Fibroblast of gingiva (primary cell): ENCODE data around the gene KNDC1.
A peak's percentile ranks its signal among the peaks of the same experiment; 100 is the strongest.
"Not testable (repeated sequence)": the region's sequence is repeated elsewhere in the genome, so short reads cannot be mapped to it uniquely, and the experiment has no call there.

Experiments
- DNase-seq: peaks from one replicate; pipeline ENCODE4 v3.0.0-alpha.2; 2011; ENCODE audit warnings: low read depth

Gene KNDC1

GRCh38 chr10:133259602-133259989 lies 99.6 kb downstream of the KNDC1 start:
- DNase-seq, result no peak

GRCh38 chr10:133260895-133261725 lies 101.1 kb downstream of the KNDC1 start:
- peak; percentile 44 for DNase-seq

DNA sequence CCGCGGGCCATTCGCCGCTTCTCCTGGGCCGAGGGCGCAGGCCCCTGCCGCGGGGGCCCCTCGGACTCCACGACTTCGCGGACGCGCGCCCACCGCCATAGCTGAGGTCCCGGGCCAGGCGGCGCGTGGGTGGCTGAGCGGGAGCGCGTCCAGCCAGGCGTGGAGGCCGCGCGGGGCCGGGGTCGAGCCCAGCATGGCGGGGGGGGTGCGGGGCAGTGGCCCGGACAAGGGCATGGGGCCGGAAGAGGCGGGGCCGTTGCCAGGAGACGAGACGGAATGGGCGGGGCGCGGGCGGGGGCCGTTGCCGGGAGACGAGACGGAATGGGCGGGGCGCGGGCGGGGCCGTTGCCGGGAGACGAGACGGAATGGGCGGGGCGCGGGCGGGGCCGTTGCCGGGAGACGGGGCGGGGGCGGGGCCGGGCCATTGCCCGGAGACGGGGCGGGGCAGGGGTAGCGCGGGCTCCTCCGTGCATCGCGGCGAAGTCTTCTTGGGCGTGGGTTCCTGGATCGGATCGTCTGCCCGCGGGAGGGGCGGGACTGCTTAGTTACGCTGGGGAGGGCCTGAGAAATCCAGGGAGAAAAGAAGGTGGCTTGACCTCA lies 101.8 kb downstream of the KNDC1 start:
- peak; percentile 60 for DNase-seq

- DNase-seq, result no peak
These were observed 102.7 kb downstream of the KNDC1 start for GRCh38 chr10:133262696-133263095.

DNA sequence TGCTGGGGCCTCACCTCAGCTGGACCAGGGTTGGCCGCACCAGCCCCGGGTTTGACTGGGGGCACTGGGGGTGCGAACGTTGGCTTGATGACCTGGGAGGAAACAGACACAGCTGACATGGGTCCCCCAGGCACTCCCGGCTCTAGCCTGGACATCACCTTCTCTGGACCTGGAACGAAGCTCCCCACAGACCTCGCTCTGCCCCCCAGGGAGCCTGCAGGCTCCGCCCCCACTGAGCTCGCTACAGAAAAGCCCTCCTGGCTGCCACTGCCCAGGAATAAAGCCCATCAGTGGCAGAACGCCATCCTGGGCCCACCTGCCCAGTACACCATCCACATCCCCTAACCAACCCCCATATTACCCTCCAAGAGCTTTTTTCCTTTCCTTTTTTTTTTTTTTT lies 103.7 kb downstream of the KNDC1 start:
- DNase-seq, result no peak

DNA sequence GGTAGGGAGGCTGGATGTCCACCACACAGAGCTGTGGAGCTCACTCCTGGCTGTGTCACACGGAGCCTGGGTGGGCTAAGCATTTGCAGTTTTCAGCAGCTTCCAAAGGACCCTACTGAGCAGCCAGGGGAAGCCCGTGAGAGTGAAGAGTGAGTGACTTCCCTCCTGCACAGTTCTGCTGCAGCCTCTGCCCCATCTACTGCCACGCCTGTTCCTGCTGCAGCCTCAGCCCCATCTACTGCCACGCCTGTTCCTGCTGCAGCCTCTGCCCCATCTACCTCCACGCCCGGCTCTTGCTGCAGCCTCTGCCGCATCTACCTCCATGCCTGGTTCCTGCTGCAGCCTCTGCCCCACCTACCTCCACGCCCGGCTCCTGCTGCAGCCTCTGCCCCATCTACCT lies 104.4 kb downstream of the KNDC1 start:
- no peak for DNase-seq

DNA sequence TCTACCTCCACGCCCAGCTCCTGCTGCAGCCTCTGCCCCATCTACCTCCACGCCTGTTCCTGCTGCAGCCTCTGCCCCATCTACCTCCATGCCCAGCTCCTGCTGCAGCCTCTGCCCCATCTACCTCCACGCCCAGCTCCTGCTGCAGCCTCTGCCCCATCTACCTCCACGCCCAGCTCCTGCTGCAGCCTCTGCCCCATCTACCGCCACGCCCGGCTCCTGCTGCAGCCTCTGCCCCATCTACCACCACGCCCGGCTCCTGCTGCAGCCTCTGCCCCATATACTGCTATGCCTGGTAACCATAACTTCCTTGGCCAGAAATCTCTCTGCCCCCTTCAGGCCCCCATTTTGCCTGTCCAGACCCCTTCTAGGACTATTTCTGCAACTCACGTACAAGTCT lies 105.0 kb downstream of the KNDC1 start:
- DNase-seq, result not testable (repeated sequence)

DNA sequence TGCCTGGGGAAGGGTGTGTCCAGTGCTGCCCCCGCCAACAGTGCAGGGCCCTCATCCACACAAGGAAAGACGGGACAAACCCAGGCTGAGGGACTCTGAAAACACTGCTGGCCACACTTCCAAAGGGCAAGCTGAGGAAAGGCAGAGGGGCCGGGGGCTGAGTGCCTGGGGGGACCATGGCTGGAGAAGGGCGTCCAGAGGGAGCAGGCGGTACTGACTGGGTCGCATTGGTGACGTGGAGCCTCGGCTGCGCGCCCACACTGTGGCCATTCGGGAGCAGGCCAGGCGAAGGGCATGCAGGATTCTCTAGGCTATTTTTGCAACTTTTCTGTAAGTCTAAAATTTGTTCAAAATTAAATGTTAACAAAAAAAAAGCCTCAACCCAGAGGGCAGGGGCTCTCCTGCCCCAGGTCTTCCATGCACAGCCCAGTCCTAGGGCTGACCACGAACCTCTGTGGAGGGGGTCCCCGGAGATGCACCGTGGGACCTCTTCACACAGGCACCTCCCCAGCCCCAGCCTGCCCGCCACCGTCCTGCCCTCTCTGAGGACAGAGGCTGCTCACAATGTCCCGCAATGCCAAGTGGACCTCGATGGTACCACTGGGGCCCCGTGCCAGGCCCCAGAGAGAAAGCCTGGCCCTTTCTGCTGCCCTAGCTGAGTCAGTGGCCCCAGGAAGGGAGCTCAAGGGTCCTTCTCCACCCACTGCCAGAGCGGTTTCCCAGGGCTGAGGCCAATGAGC lies 106.2 kb downstream of the KNDC1 start:
- DNase-seq, result no peak

GRCh38 chr10:133267293-133267692 lies 107.3 kb downstream of the KNDC1 start:
- no peak for DNase-seq

- DNase-seq, result no peak
These were observed 107.8 kb downstream of the KNDC1 start for GRCh38 chr10:133267829-133268228.

- DNase-seq, result no peak
These were observed 108.5 kb downstream of the KNDC1 start for GRCh38 chr10:133268532-133268931.

GRCh38 chr10:133269367-133269766 lies 109.3 kb downstream of the KNDC1 start:
- no peak for DNase-seq

- DNase-seq, result no peak
These were observed 110.2 kb downstream of the KNDC1 start for GRCh38 chr10:133270204-133270603.

GRCh38 chr10:133270773-133271297 lies 110.8 kb downstream of the KNDC1 start:
- DNase-seq, result no peak

- DNase-seq, result no peak
These were observed 111.7 kb downstream of the KNDC1 start for GRCh38 chr10:133271521-133272300.

- DNase-seq, result no peak
These were observed 112.4 kb downstream of the KNDC1 start for GRCh38 chr10:133272301-133272963.

DNA sequence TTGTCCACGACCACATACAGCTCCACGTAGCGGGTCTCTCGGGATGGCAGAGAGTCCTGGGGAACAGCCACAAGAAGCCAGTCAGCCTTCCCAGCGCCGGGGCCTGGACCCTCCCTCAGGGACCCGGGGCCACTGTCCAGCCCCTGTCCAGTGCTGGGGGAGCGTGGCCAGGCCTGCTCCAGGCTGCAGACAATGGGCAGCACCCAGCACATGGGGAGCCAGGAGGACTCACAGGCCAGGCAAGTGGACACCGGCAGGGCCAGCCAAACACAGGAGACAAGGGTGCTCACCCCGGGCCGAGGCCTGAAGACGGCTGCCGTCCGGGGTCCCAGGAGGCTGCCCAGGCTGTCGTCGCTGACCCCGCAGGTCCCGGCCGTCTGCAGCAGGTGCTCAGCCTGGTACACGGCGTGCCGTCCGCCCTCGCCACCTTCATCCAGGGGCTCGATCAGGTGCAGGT lies 113.0 kb downstream of the KNDC1 start:
- no peak for DNase-seq

GRCh38 chr10:133273534-133274143 lies 113.6 kb downstream of the KNDC1 start:
- DNase-seq, result no peak

DNA sequence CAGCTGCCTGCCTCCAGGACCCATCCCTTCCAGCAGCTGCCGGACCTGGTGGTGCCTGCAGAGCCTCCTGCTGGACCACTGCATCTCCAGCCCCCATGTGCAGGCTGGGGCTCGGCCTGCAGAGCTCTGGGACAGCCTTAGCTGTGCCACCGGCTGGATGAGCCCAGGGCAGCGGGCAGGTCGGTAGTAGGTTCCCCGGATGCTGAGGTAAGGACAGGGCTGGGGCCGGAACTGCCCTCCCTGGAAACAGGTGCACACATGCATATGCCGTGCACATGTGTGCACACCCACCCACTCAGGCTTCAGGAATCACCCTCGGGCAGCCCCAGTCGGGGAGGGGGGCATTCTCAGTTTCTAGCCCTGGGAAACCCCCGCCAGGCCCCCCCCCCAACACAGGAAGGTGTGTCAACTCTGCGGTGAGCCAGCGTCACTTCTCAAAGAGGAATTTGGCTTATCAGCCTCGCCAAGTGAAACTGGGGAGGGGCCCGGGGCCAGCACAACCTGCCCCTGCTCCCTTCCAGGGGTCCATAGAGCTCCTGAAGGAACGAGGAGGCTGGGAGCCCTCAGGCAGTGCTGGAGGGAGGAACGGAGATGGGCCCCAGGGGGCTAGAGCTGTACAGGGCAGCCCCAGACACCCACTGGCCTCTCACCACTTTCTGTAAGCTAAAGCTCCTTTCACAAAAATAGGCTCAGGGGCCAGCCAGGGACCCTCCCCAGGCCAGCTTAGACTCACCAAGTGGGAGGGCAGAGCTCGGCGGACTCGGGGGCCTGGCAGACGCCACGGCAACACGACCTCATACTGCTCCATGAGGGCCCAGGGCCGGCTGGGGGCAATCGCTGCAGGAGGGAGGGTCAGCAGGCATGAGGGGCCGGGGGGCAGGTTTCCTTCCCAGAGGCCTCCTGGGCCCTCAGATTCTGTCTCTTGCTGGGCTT lies 115.0 kb downstream of the KNDC1 start:
- no peak for DNase-seq

DNA sequence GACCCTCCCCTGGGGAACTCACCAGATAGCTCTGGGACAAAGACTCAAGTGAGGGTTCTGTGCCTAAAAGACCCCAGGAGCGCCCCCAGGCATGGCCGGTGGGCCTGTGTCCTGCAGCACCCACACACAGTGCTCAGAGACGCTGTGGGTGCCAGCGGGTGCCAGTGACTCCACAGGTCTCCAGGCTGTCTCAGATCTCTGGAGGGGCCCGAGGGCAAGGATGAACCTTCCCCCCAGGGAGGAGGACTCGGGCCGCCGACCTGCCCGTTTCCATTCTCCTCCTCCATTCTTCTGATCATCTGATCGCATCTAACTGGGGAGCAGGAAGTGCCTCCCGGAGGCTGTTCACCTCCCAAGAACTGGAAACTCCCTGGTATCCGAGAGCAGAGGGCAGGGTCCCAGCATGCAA lies 115.7 kb downstream of the KNDC1 start:
- no peak for DNase-seq
